Measurements from ENCODE around the gene FEZ2.
"Not testable (repeated sequence)": the region's sequence is repeated elsewhere in the genome, so short reads cannot be mapped to it uniquely, and the experiment has no call there.

- not testable (repeated sequence) for TF ChIP-seq FOXK2 (IDR thresholded peaks at IDR 0.05); CHD4 (IDR thresholded peaks at IDR 0.05); POLR2A (IDR thresholded peaks at IDR 0.05; ENCODE audit: low read depth, low read length); DPF2 (IDR thresholded peaks at IDR 0.05); EZH2 (IDR thresholded peaks at IDR 0.05; ENCODE audit: borderline replicate concordance, control insufficient read depth, low read depth, low read length); CTCF (IDR thresholded peaks at IDR 0.05 in 2 of 3, conservative IDR thresholded peaks at IDR 0.05 in 1 of 3; ENCODE audit: control insufficient read depth in 2 of 3, extremely low read depth in 1 of 3, insufficient read depth in 1 of 3, low read depth in 3 of 3, low read length in 3 of 3)
Observed at GRCh38 chr2:36603629-36604028, 5.7 kb upstream of the FEZ2 start.

All from GM12878 (cell line).